ENCODE results near the gene COG5. TPM values are rescaled to one million over a fixed set of nuclear protein-coding genes. Genes with fewer than 3 reads are reported as not detected.

COG5 gene
- total and polyA plus RNA-seq, 2 of the 8 experiments (the other 6 are each of a cell fraction or from before 2014, with no cell fraction given): 10.5 to 28.1 TPM

DNA sequence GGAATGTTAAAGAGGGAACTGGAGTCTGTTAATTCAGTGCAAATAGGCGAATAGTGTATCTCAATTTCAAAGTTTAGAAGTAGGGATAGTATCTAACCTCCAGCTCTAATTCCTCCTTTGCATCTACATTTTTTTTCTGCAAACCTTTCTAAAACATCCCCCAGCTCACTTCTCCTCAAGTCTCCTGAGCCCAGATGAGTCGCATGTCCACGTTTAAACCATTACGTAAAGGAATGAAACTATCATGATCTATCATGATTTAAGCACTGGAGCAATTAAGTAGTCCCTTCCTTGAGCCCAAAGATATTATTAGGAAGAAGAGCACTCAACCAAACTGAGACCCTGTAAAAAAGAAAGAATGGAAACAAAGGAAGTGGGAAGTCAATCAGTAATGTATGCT is 64.0 kb downstream of the COG5 start:
- Histone ChIP-seq H2BK12ac (ENCODE audit: low read depth, low read length) (no peak overlapping the region), H4K8ac (ENCODE audit: extremely low read depth, insufficient read depth, low read length) (no peak overlapping the region), H3K9ac (replicated peaks in 1 of 4; ENCODE audit: extremely low read depth in 1 of 4, low read depth in 3 of 4, low read length in 3 of 4) (no peak overlapping the region), H3K23me2 (ENCODE audit: low read depth, low read length) (no peaks in the 10 kb centered on the region), H4K91ac (replicated peaks; ENCODE audit: insufficient read length, low read length) (no peak overlapping the region), H3K9me3 (ENCODE audit: insufficient read depth in 2 of 2, low read depth in 1 of 2, low read length in 1 of 2) (no peaks in the 10 kb centered on the region), H2BK20ac (ENCODE audit: low read length) (no peak overlapping the region), H2AFZ (ENCODE audit: low read length) (no peak overlapping the region), H3K27me3 (replicated peaks in 1 of 4; ENCODE audit: control insufficient read depth in 3 of 4, extremely low read depth in 1 of 4, insufficient read depth in 3 of 4, low read length in 3 of 4) (no peaks in the 10 kb centered on the region), H3K18ac (ENCODE audit: extremely low read depth, low read length) (no peak overlapping the region), H2AK5ac (ENCODE audit: low read depth, low read length) (no peak overlapping the region), H2BK5ac (ENCODE audit: low read depth, low read length) (no peak overlapping the region), H3K14ac (ENCODE audit: insufficient read length) (no peak overlapping the region), H3K27ac (ENCODE audit: low read depth, low read length) (no peak overlapping the region), H3K4ac (replicated peaks; ENCODE audit: insufficient read length, low read depth, low read length) (no peak overlapping the region), H3K79me1 (ENCODE audit: low read depth, low read length) (no peaks in the 10 kb centered on the region), H2BK120ac (replicated peaks; ENCODE audit: low read depth, low read length) (no peak overlapping the region), H4K5ac (ENCODE audit: insufficient read length, low read depth, low read length) (no peak overlapping the region), H4K20me1 (replicated peaks in 1 of 2; ENCODE audit: control insufficient read depth in 1 of 2, insufficient read depth in 2 of 2, low read length in 2 of 2) (no peaks in the 10 kb centered on the region), H3K23ac (ENCODE audit: insufficient read length) (no peak overlapping the region), H2BK15ac (ENCODE audit: low read length) (no peak overlapping the region), H3K36me3 (ENCODE audit: control insufficient read depth in 2 of 4, insufficient read depth in 4 of 4, low read length in 3 of 4) (no peaks in the 10 kb centered on the region), H3K4me2 (ENCODE audit: insufficient read depth in 1 of 2, low read depth in 2 of 2, low read length in 2 of 2) (no peak overlapping the region), H3K56ac (replicated peaks; ENCODE audit: insufficient read length, low read depth, low read length) (no peak overlapping the region), H3K79me2 (ENCODE audit: control insufficient read depth in 1 of 2, insufficient read depth in 2 of 2, low read length in 2 of 2) (peaks cover 0 to 30% of the 10 kb centered on the region in 2 experiments; a peak in 2 of 4 replicates), H3K4me1 (replicated peaks in 1 of 4; ENCODE audit: control insufficient read depth in 3 of 4, insufficient read depth in 4 of 4, low read length in 3 of 4) (peaks cover 0 to 2% (median 0%) of the 10 kb centered on the region in 4 experiments; a peak in 1 of 7 replicates), H3K4me3 (ENCODE audit: extremely low read depth in 1 of 4, insufficient read depth in 2 of 4, low read depth in 3 of 4, low read length in 4 of 4) (no peak overlapping the region)
- DNase-seq (ENCODE audit: low read depth in 1 of 2, low spot score in 2 of 2) (no peak), FAIRE-seq (no peak)
- no peak for TF ChIP-seq NANOG (IDR thresholded peaks at IDR 0.05; ENCODE audit: insufficient read depth, low read depth, low read length, poor library complexity, severe bottlenecking)
- TF ChIP-seq HDAC2 (IDR thresholded peaks at IDR 0.05; ENCODE audit: borderline replicate concordance in 1 of 2, low read depth in 2 of 2, low read length in 2 of 2): no peak
- no peak for TF ChIP-seq SP4 (IDR thresholded peaks at IDR 0.05; ENCODE audit: low read length)
- TF ChIP-seq TCF12 (IDR thresholded peaks at IDR 0.05; ENCODE audit: low read depth, low read length): no peak
- TF ChIP-seq, protein P1, sequence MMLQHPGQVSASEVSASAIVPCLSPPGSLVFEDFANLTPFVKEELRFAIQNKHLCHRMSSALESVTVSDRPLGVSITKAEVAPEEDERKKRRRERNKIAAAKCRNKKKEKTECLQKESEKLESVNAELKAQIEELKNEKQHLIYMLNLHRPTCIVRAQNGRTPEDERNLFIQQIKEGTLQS (IDR thresholded peaks at IDR 0.05; ENCODE audit: insufficient read depth, low read depth, low read length): no peak
- no peak for TF ChIP-seq SP1 (IDR thresholded peaks at IDR 0.05; ENCODE audit: low read depth, low read length)
- no peak for TF ChIP-seq GTF2F1 (IDR thresholded peaks at IDR 0.05; ENCODE audit: borderline replicate concordance, low read depth, low read length)
- TF ChIP-seq, protein P2, sequence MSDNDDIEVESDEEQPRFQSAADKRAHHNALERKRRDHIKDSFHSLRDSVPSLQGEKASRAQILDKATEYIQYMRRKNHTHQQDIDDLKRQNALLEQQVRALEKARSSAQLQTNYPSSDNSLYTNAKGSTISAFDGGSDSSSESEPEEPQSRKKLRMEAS (IDR thresholded peaks at IDR 0.05): no peak
- TF ChIP-seq RFX5 (IDR thresholded peaks at IDR 0.05; ENCODE audit: borderline replicate concordance, low read depth, low read length): no peak
- no peak for TF ChIP-seq SIN3A (conservative IDR thresholded peaks at IDR 0.05 in 1 of 2, IDR thresholded peaks at IDR 0.05 in 1 of 2; ENCODE audit: low read depth in 1 of 2, low read length in 2 of 2)
- no peak for TF ChIP-seq KDM1A (IDR thresholded peaks at IDR 0.05; ENCODE audit: borderline replicate concordance, low read length)
- 95% methylated on average over 4 of the region's 4 CpGs; no CpG with 5 or more reads in 1 of the 2 experiments for WGBS, 2 experiments (ENCODE audit: extremely low coverage in 1 of 2, insufficient coverage in 1 of 2, insufficient read length in 1 of 2, insufficient replicate concordance in 2 of 2, low coverage in 1 of 2, low lambda C conversion rate in 2 of 2, missing lambda C conversion rate in 1 of 2)
- CTCF ChIA-PET (ENCODE audit: partially characterized antibody): interaction anchor here (1.1 kb wide), 1 partner anchor 17 kb away, joined by 3 read pairs; no protein-coding TSS in a partner anchor
- POLR2A ChIA-PET (ENCODE audit: partially characterized antibody): no interaction called here
